Ammon's horn (tissue), 1 donor: ENCODE data around the gene NPR1.

Source experiments
- DNase-seq: peaks from one replicate; pipeline ENCODE4 v3.0.0-alpha.2; 2016; ENCODE audit warnings: low spot score

Gene NPR1

GRCh38 chr1:153727463-153728304 lies 49.2 kb downstream of the NPR1 start, which contains the start of gene INTS3:
Gene INTS3, plus strand, starts transcription at chr1:153728050. Its CDS starts 585 bp downstream, at chr1:153728635.
- peak; percentile 100 for DNase-seq

- DNase-seq: peak; percentile 36
These were observed 50.0 kb downstream of the NPR1 start for GRCh38 chr1:153728305-153729066.

DNA sequence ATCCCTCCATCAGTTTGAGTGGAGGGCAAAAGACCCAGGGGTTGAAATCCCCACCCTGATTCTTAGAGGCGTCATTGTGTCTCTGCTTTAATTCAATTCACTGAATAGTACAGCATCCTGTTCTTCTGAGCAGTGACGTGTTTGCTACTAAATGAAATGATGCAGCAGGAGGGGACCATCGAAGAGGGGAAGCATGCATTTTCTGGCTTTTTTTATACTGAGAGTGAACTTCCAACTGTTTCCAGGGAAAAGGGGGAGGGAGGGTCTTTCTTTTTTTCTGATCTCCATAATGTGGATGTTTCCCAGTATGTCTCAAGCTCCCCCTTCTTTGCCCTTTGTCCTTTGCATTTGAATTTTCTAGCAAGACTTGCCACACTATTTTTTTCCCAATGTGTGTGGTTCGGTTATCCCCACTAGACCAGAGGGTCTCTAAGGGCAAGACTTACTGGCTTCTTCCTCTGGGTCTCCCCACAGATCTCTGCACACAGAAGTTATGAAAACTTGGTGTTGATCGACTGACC lies 52.0 kb downstream of the NPR1 start:
- DNase-seq: no peak

DNA sequence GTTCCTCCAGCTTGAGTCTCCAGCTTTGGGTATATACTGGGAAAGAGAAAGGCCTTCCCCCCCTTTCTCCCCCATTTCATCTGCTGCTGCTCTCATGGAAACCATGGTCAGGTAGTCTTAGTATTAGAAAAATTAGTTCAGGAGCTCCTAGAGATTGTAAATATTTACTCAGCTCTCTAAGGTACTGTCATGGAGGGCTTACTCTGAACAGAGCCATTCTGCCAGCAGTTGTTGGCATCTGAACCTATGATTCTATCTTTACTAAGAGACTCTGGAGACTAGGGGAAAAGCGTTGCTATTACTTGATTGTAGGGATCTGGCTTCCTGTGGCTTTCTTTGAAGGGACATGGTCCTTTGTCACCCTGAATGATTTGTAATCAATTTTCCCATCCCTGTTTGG lies 55.5 kb downstream of the NPR1 start:
- no peak for DNase-seq

- no peak for DNase-seq
These were observed 56.1 kb downstream of the NPR1 start for GRCh38 chr1:153734396-153735089.

DNA sequence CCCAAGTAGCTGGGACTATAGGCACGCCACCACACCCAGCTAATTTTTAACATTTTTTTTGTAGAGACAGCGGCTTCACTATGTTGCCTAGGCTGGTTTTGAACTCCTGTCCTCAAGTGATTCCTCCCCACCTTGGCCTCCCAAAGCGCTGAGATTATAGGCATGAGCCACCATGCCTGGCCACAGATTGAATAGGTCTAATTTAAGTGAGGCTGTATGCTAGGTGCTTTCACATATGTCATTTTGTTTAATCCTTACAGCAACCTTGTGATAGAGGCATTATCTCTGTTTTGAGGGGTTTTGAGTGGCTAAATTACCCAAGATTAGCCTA lies 56.6 kb downstream of the NPR1 start:
- DNase-seq: no peak

- no peak for DNase-seq
These were observed 63.5 kb downstream of the NPR1 start for GRCh38 chr1:153741986-153742385.

DNA sequence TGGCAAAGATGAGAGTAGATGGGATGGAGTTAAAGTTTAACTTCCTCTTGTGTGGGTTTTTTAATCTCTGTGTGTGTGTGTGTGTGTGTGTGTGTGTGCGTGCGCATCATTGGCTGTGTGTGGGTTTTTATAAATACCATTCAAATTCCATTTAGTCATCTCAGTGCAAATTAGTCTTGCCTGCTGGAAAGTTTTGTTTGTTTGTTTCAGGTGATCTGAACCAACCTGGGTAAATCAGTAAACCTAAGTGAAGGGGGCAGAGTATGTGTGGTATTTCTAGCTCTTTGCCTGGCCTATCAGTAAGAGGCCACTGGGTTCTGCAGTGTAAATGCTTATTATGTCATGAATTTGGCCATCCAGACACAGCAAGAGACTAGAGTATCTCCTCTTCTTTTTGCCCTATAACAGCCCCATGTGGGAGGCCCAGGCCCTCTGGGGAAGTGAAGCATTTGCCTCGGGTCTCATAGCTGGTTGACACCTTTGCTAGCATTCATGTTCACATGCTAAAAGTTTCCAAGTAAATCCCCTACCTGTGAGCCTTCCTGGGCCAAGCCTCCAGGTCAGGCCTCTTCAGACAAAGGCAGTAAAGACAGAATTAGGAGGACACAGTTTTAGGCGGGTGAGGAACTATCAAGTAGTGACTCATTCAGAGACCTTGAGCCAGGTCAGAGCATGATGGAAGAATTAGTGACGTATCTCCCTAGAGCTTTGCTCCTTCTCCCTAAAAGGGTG lies 64.1 kb downstream of the NPR1 start:
- DNase-seq: no peak
